GM18519 (cell line): ENCODE data around the gene TMEM165.

Experiments
- ATAC-seq: cut with Tn5 transposase; IDR thresholded peaks from one replicate; pipeline ENCODE4 v1.9.1; 2021; ENCODE audit warnings: mild to moderate bottlenecking, moderate library complexity; ENCODE audit not compliant: unreplicated experiment, low FRiP score

Gene TMEM165

GRCh38 chr4:55399581-55399980 is 3.8 kb downstream of the TMEM165 start:
- no peak for ATAC-seq

DNA sequence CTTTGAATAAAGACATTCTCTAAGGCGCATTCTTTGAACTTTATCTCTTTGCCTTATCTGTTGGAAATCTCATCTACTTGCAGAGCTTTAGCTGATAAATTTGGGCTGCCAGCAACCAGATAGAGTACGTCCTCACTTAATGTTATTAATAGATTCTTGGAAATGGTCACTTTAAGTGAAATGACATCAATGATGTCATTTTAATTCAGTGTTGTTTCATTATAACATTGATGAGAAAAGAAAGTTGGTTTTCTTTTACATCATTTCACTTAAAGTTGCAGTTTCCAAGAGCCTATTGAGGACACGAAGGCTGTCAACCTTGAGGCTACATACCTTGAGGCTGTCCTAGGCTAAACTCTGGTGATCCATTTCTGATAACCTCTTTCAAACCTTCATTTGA is 9.3 kb downstream of the TMEM165 start:
- ATAC-seq, result no peak

DNA sequence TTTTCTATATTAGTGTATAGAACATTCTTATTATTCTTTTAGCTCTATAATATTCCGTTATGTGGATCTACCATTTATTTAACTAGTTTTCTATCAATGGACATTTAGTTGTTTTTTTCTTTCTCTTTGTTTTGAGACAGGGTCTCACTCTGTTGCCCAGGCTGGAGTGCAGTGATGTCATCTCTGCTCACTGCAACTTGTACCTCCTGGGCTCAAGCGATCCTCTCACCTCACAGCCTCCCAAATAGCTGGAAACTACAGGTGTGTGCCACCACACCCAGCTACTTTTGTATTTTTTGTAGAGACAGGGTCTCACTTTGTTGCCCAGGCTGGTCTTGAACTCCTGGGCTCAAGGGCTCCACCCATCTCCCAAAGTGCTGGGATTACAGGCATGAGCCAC is 10.8 kb downstream of the TMEM165 start:
- ATAC-seq, result no peak

- ATAC-seq, result no peak
These were observed 11.4 kb downstream of the TMEM165 start for GRCh38 chr4:55407119-55407518.

GRCh38 chr4:55407764-55408163 is 12.0 kb downstream of the TMEM165 start:
- ATAC-seq, result no peak

- ATAC-seq, result peak; percentile 67
These were observed 13.9 kb downstream of the TMEM165 start for GRCh38 chr4:55409468-55410171.

DNA sequence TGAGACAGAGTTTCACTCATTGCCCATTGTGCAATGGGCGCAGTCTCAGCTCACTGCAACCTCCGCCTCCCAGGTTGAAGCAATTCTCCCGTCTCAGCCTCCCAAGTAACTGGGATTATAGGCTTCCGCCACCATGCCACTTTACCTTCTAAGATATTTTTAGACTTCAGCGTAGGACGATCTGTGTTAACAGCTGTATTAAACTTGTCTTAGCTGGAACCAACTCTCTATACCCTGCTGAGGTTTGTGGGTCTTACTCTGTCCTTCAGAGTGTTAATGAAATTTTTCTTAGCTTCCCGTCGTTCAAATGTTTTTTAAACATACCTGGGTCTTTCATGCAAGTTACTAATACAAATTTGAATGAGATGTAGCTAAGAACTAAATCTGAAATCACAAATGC is 14.7 kb downstream of the TMEM165 start:
- ATAC-seq, result no peak

GRCh38 chr4:55411621-55412020 is 15.9 kb downstream of the TMEM165 start:
- no peak for ATAC-seq

GRCh38 chr4:55416176-55416575 is 20.4 kb downstream of the TMEM165 start:
- ATAC-seq, result no peak

DNA sequence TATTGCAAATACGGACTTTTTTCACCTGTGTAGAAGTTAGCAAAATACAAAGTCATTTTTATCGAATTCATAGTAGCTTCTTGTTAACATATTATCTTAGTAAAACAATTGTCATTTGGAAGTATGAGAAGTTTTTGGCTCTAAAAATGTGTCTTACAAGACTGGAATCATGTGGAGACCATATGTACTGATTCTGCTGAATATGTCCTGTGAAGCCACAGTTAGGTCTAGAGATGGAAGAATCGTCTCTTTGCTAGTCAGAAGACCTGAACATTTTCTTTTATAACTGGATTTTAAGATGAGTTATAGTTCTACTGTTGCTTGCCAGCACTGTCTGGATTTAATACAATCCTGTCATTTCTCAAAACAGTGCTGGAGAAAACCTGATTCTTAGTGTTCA is 29.0 kb downstream of the TMEM165 start:
- ATAC-seq, result no peak

DNA sequence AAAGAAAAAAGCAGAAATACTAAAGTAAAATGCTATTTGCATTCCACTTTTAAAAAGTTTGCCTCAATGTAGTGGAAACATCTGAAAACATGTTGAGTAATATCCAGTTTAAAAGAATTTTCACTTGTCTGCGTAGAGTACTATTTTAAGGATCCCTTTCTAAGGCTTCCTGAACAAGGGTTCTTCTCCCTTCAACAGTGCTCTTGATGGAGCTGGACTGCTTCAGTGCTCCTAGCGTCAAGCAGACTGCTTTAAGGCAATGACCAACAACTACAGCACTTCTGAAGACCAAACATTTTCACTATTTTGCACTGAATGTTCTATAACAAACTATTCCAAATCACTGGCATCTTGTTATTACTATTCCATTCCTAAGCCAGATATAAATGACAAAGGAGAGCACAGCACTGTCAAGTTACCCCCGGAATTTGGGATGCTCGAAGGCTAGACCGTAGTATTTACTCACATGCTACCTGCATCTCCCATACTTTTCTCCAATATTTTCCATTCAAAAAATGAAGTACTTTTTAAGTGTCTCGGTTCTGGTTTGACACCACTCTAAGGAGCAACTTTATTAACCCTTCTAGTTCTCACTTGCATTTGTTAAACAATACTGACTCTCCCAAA is 36.1 kb downstream of the TMEM165 start:
- no peak for ATAC-seq

DNA sequence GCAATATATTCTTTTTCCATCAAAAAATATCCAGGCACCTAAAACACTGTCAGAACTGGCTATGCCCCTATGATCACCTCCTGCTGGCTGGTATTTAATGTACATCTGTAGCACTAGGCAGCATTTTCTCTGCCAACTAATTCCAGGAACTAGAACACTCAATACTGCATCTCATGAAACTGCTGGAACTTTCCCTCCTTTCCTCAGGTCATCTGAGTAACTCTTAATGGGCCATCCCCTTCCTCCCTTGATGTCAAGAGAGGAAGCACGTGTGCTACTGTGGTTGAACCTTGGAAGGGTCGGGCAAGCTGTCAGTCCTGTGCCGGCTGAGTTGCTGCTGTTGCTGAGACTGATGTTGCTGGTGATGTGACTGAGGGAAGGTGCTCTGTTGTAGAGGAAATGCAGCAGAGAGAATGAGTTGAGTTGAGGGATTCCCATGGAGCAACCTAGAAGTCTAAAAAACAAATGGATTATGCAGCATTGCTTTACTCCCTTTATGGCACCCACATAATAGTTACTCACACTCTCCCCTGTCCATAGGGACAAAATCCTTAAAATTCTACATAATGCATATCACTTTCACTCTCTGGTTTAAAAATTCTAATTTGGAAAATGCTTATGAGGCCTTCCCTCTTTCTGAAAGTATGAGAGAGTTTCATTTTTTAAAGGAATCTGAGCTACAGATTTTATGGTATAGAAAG is 39.5 kb downstream of the TMEM165 start:
- no peak for ATAC-seq

GRCh38 chr4:55437356-55437796 is 41.6 kb downstream of the TMEM165 start:
- no peak for ATAC-seq

DNA sequence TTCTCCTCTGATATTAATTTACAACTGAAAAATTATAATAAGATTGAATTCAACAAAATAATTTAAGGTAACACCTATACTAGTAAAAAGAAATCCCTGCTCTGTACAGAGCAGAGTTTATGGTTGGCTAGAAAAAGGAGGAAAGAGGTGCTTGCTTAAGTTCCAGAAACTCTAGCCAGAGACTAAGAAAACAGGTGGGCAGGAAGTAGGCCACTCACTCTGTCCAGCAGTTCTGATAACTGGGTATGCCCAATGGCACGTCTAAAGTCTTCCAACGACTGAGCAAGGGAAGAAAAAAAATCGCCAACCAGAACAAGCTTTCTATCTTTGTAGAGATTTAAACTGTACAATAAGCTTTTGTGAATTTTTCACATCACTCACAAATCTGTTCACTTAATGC is 42.1 kb downstream of the TMEM165 start:
- no peak for ATAC-seq

DNA sequence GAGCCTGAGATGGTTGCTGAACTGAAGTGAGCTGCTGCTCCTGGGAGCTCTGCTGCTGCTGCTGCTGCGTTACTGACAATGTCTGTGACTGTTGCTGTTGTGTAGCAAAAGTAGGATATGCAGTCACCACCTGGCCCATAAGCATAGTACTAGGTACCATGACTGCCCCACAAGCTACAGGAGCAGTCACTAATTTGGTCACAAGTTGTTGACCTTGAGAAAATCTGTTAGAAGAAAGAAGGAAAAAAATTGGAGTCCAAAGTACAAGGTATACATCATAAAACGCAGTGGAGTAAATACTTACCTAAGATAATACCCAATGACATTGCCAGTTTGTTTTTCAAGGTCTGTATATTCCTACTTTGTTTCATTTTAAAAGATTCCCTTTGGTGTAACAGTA is 42.6 kb downstream of the TMEM165 start:
- ATAC-seq, result no peak

GRCh38 chr4:55439023-55439422 is 43.3 kb downstream of the TMEM165 start:
- no peak for ATAC-seq

- no peak for ATAC-seq
These were observed 45.0 kb downstream of the TMEM165 start for GRCh38 chr4:55440786-55441185.

DNA sequence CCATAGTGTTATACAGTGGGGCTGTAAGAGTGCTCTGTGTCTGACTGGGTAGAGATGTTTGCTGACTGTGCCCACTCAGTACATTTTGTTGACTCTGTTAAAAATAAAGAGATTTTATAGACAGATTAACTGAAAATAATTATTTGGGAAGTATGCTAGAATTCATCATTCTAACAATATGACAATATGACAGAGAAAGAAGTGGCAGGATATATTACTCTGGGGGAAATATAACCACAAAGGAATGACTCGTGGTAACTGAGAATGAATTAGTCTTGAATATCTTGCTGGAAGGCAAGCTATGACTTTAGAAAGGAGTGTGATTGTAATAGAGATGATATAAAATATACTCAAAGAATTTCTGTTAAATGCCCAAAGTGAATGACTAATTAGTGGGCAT is 46.8 kb downstream of the TMEM165 start:
- ATAC-seq, result no peak

- ATAC-seq, result no peak
These were observed 49.1 kb downstream of the TMEM165 start for GRCh38 chr4:55444827-55445226.

DNA sequence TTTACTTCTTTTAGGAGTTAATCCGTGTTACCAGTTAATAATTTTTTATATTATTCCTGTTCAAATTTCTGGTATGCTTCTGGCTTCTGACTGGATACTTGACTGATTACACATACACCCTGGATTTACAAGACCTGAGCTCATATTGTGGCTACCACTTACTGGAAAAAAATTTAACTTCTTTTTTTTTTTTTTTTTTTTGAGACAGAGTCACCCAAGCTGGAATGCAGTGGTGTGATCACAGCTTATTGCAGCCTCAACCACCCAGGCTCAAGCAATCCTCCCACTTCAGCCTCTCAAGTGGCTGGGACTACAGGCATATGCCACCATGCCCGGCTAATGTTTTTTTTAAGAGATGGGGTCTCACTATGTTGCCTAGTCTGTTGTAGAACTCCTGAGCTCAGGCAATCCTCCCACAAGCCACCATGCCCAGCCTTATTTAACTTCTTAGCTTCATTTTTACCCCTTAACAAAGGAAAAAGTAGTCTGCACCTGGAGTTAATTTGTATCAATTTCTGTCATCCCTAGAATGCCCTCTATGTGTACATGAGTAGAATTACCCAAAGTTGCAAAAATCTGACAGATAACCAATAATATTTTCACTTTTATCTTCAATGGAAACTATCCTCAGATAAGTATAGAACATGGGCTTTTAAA is 50.3 kb downstream of the TMEM165 start:
- ATAC-seq, result no peak

DNA sequence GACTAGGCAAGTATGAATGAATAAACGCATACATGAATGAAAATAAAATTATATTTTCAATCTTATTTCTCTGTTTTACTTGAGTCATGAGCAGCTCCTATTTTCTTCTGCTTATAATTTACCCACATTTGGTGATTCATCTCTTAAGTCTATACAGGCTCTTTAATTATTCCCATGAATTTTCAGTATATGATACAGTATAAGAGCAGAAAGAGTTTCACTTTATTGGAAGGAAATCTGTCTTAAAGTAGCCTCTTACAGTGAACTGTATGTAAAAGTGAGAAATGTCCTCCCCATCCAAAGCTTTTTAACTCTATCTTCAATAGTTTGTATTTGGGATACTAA is 50.8 kb downstream of the TMEM165 start:
- ATAC-seq, result no peak
